AG04449 (cell line): ENCODE results near the gene CKM.

ENCODE experiments used
- CTCF ChIA-PET: fragments of 350-600 bp; formaldehyde crosslinking; extraction: SDS; loops from one replicate; lab custom pipeline; 2021; ENCODE audit warnings: antibody characterized with exemption; lab: Yijun Ruan, JAX
- POLR2A ChIA-PET: fragments of 400-600, 350-600 bp; formaldehyde crosslinking; extraction: SDS; loops from one replicate; lab custom pipeline; 2020; ENCODE audit warnings: antibody characterized with exemption, inconsistent platforms; lab: Yijun Ruan, JAX
- DNase-seq: peaks from one replicate; pipeline ENCODE4 v3.0.0-alpha.2; 2010; ENCODE audit warnings: low read depth, low spot score
- H3K4me3 ChIP-seq: 2 replicates; pipeline ENCODE4 v1.5.1; 2011; ENCODE audit warnings: low read depth, mild to moderate bottlenecking, control low read depth, low read length
- CTCF ChIP-seq: IDR thresholded peaks from one replicate; pipeline ENCODE4 v1.5.1; 2011; ENCODE audit warnings: mild to moderate bottlenecking, moderate library complexity, low read length, control low read depth, inconsistent platforms; ENCODE audit not compliant: insufficient read depth; ENCODE audit errors: missing control alignments

Gene CKM

GRCh38 chr19:45347570-45348366 is 25.1 kb upstream of the CKM start:
- CTCF ChIA-PET = no interaction called here
- no peak overlapping the region for H3K4me3 ChIP-seq
- POLR2A ChIA-PET = no interaction called here
- no peak for TF ChIP-seq CTCF
- DNase-seq = no peak

GRCh38 chr19:45346449-45346848 is 23.8 kb upstream of the CKM start:
- DNase-seq = no peak
- no peak for TF ChIP-seq CTCF
- CTCF ChIA-PET = interaction anchor here (1.5 kb wide), 1 partner anchor 9 kb away, joined by 5 read pairs; no protein-coding TSS in a partner anchor
- POLR2A ChIA-PET = interaction anchor here (0.6 kb wide), 1 partner anchor 368 kb away, joined by 3 read pairs; no protein-coding TSS in a partner anchor
- no peak overlapping the region for H3K4me3 ChIP-seq

- no peak for DNase-seq
- TF ChIP-seq CTCF = no peak
- CTCF ChIA-PET = interaction anchor here (0.6 to 1.5 kb wide), 3 partner anchors 10 to 146 kb away, joined by 3 to 5 read pairs (median 4); no protein-coding TSS in a partner anchor
- no peak overlapping the region for H3K4me3 ChIP-seq
- POLR2A ChIA-PET = no interaction called here
These were observed 22.8 kb upstream of the CKM start for GRCh38 chr19:45345506-45345860.

GRCh38 chr19:45344621-45345505 is 22.2 kb upstream of the CKM start:
- DNase-seq = no peak
- ChIA-PET CTCF (interaction anchor here (0.6 to 1.5 kb wide), 3 partner anchors 11 to 147 kb away, joined by 3 to 5 read pairs (median 4); no protein-coding TSS in a partner anchor), POLR2A (no interaction called here)
- no peak overlapping the region for H3K4me3 ChIP-seq
- TF ChIP-seq CTCF = no peak

GRCh38 chr19:45342911-45343310 is 20.2 kb upstream of the CKM start:
- TF ChIP-seq CTCF = no peak
- no peak overlapping the region for H3K4me3 ChIP-seq
- ChIA-PET CTCF (no interaction called here), POLR2A (no interaction called here)
- DNase-seq = no peak
